Measurements from ENCODE around the gene HMCN2.

DNA sequence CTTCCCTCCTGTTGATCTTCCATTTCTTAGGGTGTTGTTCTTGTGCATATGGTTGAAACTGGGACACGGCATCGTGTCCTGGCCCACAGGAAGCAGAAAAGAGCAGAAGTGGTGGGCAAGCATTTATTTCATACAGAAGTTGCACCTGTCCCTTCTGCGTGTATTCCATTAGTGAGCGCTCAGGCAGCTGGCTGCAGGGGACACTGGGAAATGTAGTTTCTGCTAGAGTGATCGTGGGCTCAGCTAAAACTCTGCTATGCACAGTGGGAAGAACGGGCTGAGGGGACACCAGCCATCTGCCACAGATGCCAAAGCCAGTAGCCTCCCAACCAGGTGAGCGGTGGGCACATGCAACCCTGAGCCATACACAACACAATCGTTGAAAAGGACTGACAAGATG, 121.8 kb downstream of the HMCN2 start:
- TF ChIP-seq, protein P1, sequence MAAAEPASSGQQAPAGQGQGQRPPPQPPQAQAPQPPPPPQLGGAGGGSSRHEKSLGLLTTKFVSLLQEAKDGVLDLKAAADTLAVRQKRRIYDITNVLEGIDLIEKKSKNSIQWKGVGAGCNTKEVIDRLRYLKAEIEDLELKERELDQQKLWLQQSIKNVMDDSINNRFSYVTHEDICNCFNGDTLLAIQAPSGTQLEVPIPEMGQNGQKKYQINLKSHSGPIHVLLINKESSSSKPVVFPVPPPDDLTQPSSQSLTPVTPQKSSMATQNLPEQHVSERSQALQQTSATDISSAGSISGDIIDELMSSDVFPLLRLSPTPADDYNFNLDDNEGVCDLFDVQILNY (CRISPR knock-in tag; IDR thresholded peaks at IDR 0.05), result no peak
- TF ChIP-seq, protein P2, sequence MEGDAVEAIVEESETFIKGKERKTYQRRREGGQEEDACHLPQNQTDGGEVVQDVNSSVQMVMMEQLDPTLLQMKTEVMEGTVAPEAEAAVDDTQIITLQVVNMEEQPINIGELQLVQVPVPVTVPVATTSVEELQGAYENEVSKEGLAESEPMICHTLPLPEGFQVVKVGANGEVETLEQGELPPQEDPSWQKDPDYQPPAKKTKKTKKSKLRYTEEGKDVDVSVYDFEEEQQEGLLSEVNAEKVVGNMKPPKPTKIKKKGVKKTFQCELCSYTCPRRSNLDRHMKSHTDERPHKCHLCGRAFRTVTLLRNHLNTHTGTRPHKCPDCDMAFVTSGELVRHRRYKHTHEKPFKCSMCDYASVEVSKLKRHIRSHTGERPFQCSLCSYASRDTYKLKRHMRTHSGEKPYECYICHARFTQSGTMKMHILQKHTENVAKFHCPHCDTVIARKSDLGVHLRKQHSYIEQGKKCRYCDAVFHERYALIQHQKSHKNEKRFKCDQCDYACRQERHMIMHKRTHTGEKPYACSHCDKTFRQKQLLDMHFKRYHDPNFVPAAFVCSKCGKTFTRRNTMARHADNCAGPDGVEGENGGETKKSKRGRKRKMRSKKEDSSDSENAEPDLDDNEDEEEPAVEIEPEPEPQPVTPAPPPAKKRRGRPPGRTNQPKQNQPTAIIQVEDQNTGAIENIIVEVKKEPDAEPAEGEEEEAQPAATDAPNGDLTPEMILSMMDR (IDR thresholded peaks at IDR 0.05), result no peak
- TF ChIP-seq, protein P3, sequence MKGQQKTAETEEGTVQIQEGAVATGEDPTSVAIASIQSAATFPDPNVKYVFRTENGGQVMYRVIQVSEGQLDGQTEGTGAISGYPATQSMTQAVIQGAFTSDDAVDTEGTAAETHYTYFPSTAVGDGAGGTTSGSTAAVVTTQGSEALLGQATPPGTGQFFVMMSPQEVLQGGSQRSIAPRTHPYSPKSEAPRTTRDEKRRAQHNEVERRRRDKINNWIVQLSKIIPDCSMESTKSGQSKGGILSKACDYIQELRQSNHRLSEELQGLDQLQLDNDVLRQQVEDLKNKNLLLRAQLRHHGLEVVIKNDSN (CRISPR knock-in tag; IDR thresholded peaks at IDR 0.05), result no peak
- TF ChIP-seq, protein P4, sequence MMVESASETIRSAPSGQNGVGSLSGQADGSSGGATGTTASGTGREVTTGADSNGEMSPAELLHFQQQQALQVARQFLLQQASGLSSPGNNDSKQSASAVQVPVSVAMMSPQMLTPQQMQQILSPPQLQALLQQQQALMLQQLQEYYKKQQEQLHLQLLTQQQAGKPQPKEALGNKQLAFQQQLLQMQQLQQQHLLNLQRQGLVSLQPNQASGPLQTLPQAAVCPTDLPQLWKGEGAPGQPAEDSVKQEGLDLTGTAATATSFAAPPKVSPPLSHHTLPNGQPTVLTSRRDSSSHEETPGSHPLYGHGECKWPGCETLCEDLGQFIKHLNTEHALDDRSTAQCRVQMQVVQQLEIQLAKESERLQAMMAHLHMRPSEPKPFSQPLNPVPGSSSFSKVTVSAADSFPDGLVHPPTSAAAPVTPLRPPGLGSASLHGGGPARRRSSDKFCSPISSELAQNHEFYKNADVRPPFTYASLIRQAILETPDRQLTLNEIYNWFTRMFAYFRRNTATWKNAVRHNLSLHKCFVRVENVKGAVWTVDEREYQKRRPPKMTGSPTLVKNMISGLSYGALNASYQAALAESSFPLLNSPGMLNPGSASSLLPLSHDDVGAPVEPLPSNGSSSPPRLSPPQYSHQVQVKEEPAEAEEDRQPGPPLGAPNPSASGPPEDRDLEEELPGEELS (CRISPR knock-in tag; IDR thresholded peaks at IDR 0.05), result no peak
- TF ChIP-seq SMAD4 (CRISPR knock-in tag; IDR thresholded peaks at IDR 0.05) (no peak), GABPB1 (CRISPR knock-in tag; IDR thresholded peaks at IDR 0.05) (no peak), GRHL2 (CRISPR knock-in tag; IDR thresholded peaks at IDR 0.05; ENCODE audit: insufficient replicate concordance, severe bottlenecking) (no peak), TCF7 (CRISPR knock-in tag; IDR thresholded peaks at IDR 0.05; ENCODE audit: low read depth) (no peak), ZNF423 (CRISPR knock-in tag; IDR thresholded peaks at IDR 0.05) (no peak)
- TF ChIP-seq, protein P5, sequence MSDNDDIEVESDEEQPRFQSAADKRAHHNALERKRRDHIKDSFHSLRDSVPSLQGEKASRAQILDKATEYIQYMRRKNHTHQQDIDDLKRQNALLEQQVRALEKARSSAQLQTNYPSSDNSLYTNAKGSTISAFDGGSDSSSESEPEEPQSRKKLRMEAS (CRISPR knock-in tag; IDR thresholded peaks at IDR 0.05), result no peak
- TF ChIP-seq, protein P6, sequence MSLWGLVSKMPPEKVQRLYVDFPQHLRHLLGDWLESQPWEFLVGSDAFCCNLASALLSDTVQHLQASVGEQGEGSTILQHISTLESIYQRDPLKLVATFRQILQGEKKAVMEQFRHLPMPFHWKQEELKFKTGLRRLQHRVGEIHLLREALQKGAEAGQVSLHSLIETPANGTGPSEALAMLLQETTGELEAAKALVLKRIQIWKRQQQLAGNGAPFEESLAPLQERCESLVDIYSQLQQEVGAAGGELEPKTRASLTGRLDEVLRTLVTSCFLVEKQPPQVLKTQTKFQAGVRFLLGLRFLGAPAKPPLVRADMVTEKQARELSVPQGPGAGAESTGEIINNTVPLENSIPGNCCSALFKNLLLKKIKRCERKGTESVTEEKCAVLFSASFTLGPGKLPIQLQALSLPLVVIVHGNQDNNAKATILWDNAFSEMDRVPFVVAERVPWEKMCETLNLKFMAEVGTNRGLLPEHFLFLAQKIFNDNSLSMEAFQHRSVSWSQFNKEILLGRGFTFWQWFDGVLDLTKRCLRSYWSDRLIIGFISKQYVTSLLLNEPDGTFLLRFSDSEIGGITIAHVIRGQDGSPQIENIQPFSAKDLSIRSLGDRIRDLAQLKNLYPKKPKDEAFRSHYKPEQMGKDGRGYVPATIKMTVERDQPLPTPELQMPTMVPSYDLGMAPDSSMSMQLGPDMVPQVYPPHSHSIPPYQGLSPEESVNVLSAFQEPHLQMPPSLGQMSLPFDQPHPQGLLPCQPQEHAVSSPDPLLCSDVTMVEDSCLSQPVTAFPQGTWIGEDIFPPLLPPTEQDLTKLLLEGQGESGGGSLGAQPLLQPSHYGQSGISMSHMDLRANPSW (CRISPR knock-in tag; conservative IDR thresholded peaks at IDR 0.05; ENCODE audit: low read depth), result no peak
- TF ChIP-seq, protein P7, sequence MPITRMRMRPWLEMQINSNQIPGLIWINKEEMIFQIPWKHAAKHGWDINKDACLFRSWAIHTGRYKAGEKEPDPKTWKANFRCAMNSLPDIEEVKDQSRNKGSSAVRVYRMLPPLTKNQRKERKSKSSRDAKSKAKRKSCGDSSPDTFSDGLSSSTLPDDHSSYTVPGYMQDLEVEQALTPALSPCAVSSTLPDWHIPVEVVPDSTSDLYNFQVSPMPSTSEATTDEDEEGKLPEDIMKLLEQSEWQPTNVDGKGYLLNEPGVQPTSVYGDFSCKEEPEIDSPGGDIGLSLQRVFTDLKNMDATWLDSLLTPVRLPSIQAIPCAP (CRISPR knock-in tag; IDR thresholded peaks at IDR 0.05), result no peak

All from WTC11 (cell line).